HepG2 (cell line): ENCODE results near the gene P3H2. TPM values are rescaled to one million over a fixed set of nuclear protein-coding genes. Genes with fewer than 3 reads are reported as not detected.

ENCODE experiments used
- ATAC-seq: fragments of 200-7000 bp; cut with Tn5 transposase; 3 replicates; pipeline ENCODE4 v1.9.1; 2020; ENCODE audit warnings: mild to moderate bottlenecking, moderate library complexity
- BruUV-seq: library from RNA; stranded (reverse); fragments of 400-500 nt; replicated peaks from 2 replicates; lab custom pipeline; 2021; lab: Mats Ljungman, UMichigan
- CTCF ChIA-PET: fragments of 300-600 bp; formaldehyde crosslinking; extraction: SDS; loops from one replicate; lab custom pipeline; 2021; ENCODE audit warnings: low total read pairs, inconsistent platforms, low intra/inter-chr PET ratio; lab: Yijun Ruan, JAX
- POLR2A ChIA-PET: fragments of 350-600 bp; sonication (Branson Sonifier 250); formaldehyde crosslinking; loops from one replicate; lab custom pipeline; 2020; ENCODE audit warnings: antibody characterized with exemption, inconsistent platforms; lab: Yijun Ruan, JAX
- DNase-seq: peaks from one replicate; pipeline ENCODE4 v3.0.0-alpha.2; 2015; ENCODE audit warnings: low spot score
- FAIRE-seq: peaks from 3 replicates; lab custom pipeline; 2011; peaks lifted over from hg19 to GRCh38; lab: Jason Lieb, UNC
- H2AFZ ChIP-seq: one replicate; pipeline ENCODE4 v1.6.1; 2011; ENCODE audit warnings: low read length, inconsistent platforms
- H3K27ac ChIP-seq: fragments of 300-600 bp; 3 replicates; pipeline ENCODE4 v1.8.0; 2011; ENCODE audit warnings: mixed run types, mild to moderate bottlenecking, mixed read lengths, low read length, inconsistent platforms; ENCODE audit not compliant: insufficient read depth; ENCODE audit errors: extremely low read length
- H3K27me3 ChIP-seq, 2 experiments: fragments of 200-600 bp in 1 of 2; 2 replicates in 1 of 2; 3 replicates in 1 of 2; pipeline versions ENCODE4 v1.6.0 to v1.8.0; 2011; ENCODE audit warnings: low read length in 2 of 2, mild to moderate bottlenecking in 2 of 2, moderate library complexity in 2 of 2, inconsistent platforms in 1 of 2; ENCODE audit not compliant: insufficient read depth in 2 of 2, control insufficient read depth in 1 of 2
- H3K36me3 ChIP-seq, 2 experiments: fragments of 200-600 bp in 1 of 2; replicated peaks in 1 of 2; 2 replicates in 1 of 2; 3 replicates in 1 of 2; pipeline versions ENCODE4 v1.5.1 to v1.8.0; 2011; ENCODE audit warnings: low read length in 2 of 2, inconsistent platforms in 1 of 2; ENCODE audit not compliant: insufficient read depth in 2 of 2, control insufficient read depth in 1 of 2
- H3K4me1 ChIP-seq: 2 replicates; pipeline ENCODE4 v1.5.1; 2012; ENCODE audit warnings: low read length, inconsistent platforms; ENCODE audit not compliant: insufficient read depth
- H3K4me2 ChIP-seq: 2 replicates; pipeline ENCODE4 v1.6.0; 2011; ENCODE audit warnings: low read depth, low read length, inconsistent platforms
- H3K4me3 ChIP-seq, 3 experiments: fragments of 200-600 bp in 1 of 3; sonication (generic), shearing (Covaris generic) in 1 of 3; replicated peaks in 1 of 3; 2 replicates each; pipeline ENCODE4 v1.5.1; 2011 to 2016; ENCODE audit warnings: low read length in 3 of 3, inconsistent platforms in 2 of 3, low read depth in 2 of 3, mild to moderate bottlenecking in 2 of 3, control low read depth in 1 of 3, mixed read lengths in 1 of 3; ENCODE audit not compliant: insufficient read depth in 1 of 3
- H3K79me2 ChIP-seq: one replicate; pipeline ENCODE4 v1.6.1; 2011; ENCODE audit warnings: low read length, inconsistent platforms; ENCODE audit not compliant: insufficient read depth
- H3K9ac ChIP-seq: 2 replicates; pipeline ENCODE4 v1.6.0; 2011; ENCODE audit warnings: mild to moderate bottlenecking, low read depth, low read length, inconsistent platforms; ENCODE audit not compliant: insufficient read depth
- H3K9me3 ChIP-seq: 2 replicates; pipeline ENCODE4 v1.5.1; 2012; ENCODE audit warnings: mild to moderate bottlenecking, low read length
- H4K20me1 ChIP-seq: 2 replicates; pipeline ENCODE4 v1.6.0; 2011; ENCODE audit warnings: inconsistent platforms, mild to moderate bottlenecking, low read length, moderate library complexity; ENCODE audit not compliant: insufficient read depth
- CREB1 ChIP-seq, 2 experiments: fragments of 450-650 bp in 1 of 2; IDR thresholded peaks; 2 replicates each; pipeline ENCODE4 v1.6.1; 2016 to 2017; ENCODE audit warnings: control low read depth in 1 of 2, mild to moderate bottlenecking in 1 of 2, missing compliant biosample characterization in 1 of 2, missing genetic modification characterization in 1 of 2
- MXD4 ChIP-seq: IDR thresholded peaks from 2 replicates; pipeline ENCODE4 v1.6.1; 2016; ENCODE audit warnings: mild to moderate bottlenecking, missing biosample characterization, missing genetic modification reagents
- PAWR ChIP-seq: sonication (generic); formaldehyde crosslinking; IDR thresholded peaks from 2 replicates; pipeline ENCODE4 v1.4.0; 2020; ENCODE audit warnings: missing genetic modification reagents, mild to moderate bottlenecking, borderline replicate concordance
- RXRA ChIP-seq: sonication (generic); formaldehyde crosslinking; IDR thresholded peaks from 2 replicates; pipeline ENCODE4 v1.5.1; 2020; ENCODE audit warnings: missing genetic modification reagents
- SSRP1 ChIP-seq: IDR thresholded peaks from 2 replicates; pipeline ENCODE4 v1.6.1; 2016; ENCODE audit warnings: control low read depth
- TBL1XR1 ChIP-seq: fragments of 150-350 bp; IDR thresholded peaks from 2 replicates; pipeline ENCODE4 v1.6.1; 2014; ENCODE audit warnings: borderline replicate concordance, low read length; ENCODE audit not compliant: partially characterized antibody
- TOE1 ChIP-seq: sonication (generic); formaldehyde crosslinking; IDR thresholded peaks from 2 replicates; pipeline ENCODE4 v1.4.0; 2020; ENCODE audit warnings: mild to moderate bottlenecking, missing genetic modification reagents
- ZBTB25 ChIP-seq: IDR thresholded peaks from 2 replicates; pipeline ENCODE4 v1.6.1; 2018; ENCODE audit warnings: missing genetic modification reagents
- ZC3H13 ChIP-seq: sonication (generic); formaldehyde crosslinking; IDR thresholded peaks from 2 replicates; pipeline ENCODE4 v1.8.1; 2023; ENCODE audit warnings: mild to moderate bottlenecking, missing genetic modification reagents, moderate library complexity
- ZHX1 ChIP-seq: sonication (generic); formaldehyde crosslinking; IDR thresholded peaks from 2 replicates; pipeline ENCODE4 v1.8.1; 2022; ENCODE audit warnings: low read depth, mild to moderate bottlenecking, missing genetic modification reagents
- ZMYM4 ChIP-seq: sonication (generic); formaldehyde crosslinking; IDR thresholded peaks from 2 replicates; pipeline ENCODE4 v1.8.1; 2023; ENCODE audit warnings: mild to moderate bottlenecking, missing genetic modification reagents
- ZNF234 ChIP-seq: sonication (generic); formaldehyde crosslinking; conservative IDR thresholded peaks from 2 replicates; pipeline ENCODE4 v1.5.1; 2020; ENCODE audit warnings: mild to moderate bottlenecking, missing genetic modification reagents
- ZNF343 ChIP-seq: sonication (generic); formaldehyde crosslinking; IDR thresholded peaks from 2 replicates; pipeline ENCODE4 v1.4.0; 2020; ENCODE audit warnings: mild to moderate bottlenecking, missing genetic modification reagents
- ZNF570 ChIP-seq: sonication (generic); formaldehyde crosslinking; IDR thresholded peaks from 2 replicates; pipeline ENCODE4 v1.4.0; 2020; ENCODE audit warnings: mild to moderate bottlenecking, missing genetic modification reagents, borderline replicate concordance
- ZNF589 ChIP-seq: sonication (generic); formaldehyde crosslinking; conservative IDR thresholded peaks from 2 replicates; pipeline ENCODE4 v1.8.0; 2022; ENCODE audit warnings: mild to moderate bottlenecking, moderate library complexity, missing genetic modification reagents
- ZNF75D ChIP-seq: sonication (generic); formaldehyde crosslinking; IDR thresholded peaks from 2 replicates; pipeline ENCODE4 v1.8.1; 2023; ENCODE audit warnings: missing genetic modification reagents, mild to moderate bottlenecking, borderline replicate concordance
- WGBS: methylation state at CpG from one replicate; pipeline ENCODE4 v1.1.6; 2017; ENCODE audit warnings: low lambda C conversion rate; 5-methylcytosine and 5-hydroxymethylcytosine counted together
- in situ Hi-C: cut with HindIII; loops from 2 replicates; pipeline ENCODE4 v1.10.0; 2017; ENCODE audit warnings: low pct_unique_long_range_greater_than_20kb; ENCODE audit not compliant: extremely low pct_ligation_motif_present
- intact Hi-C: fragments of 100-400 bp; cut with micrococcal nuclease; formaldehyde crosslinking; loops from one replicate; pipeline ENCODE4 v1.10.0; 2022; ENCODE audit not compliant: unreplicated experiment
- polyA plus RNA-seq, 8 experiments: library from polyadenylated mRNA; depleted of rRNA in 3 of 8; stranded (reverse) in 7 of 8; unstranded in 1 of 8; fragments of >200 nt; fragmentation: Illumina TruSeq in 4 of 8; extraction: Trizol in 4 of 8; gene quantifications; 2 replicates each; pipeline versions ENCODE4 v1.2.1 to v1.2.3, GENCODE V29; 2011 to 2016; ENCODE audit warnings: low read depth in 4 of 8, missing spikeins in 1 of 8, mixed read lengths in 1 of 8; ENCODE audit not compliant: insufficient read depth in 1 of 8
- total RNA-seq, 5 experiments: library from RNA; depleted of rRNA; stranded (reverse); fragments of >200 nt; fragmentation: Illumina TruSeq; extraction: Trizol; gene quantifications; 2 replicates each; pipeline ENCODE4 v1.2.3, GENCODE V29; 2016; ENCODE audit warnings: low read depth in 1 of 5

P3H2 gene
- total and polyA plus RNA-seq, 2 of the 13 experiments (the other 11 are each of a cell fraction or from before 2014, with no cell fraction given): not detected

GRCh38 chr3:190004656-190005055 lies 116.0 kb downstream of the P3H2 start:
- H3K27me3 ChIP-seq: no peaks in the 10 kb centered on the region
- no peaks in the 10 kb centered on the region for H3K9me3 ChIP-seq
- POLR2A ChIA-PET: no interaction called here
- BruUV-seq: no TSS peak
- no peak overlapping the region for H2AFZ ChIP-seq
- in situ Hi-C loops (no loop called here), intact Hi-C loops (no loop called here)
- H4K20me1 ChIP-seq: no peaks in the 10 kb centered on the region
- no peak overlapping the region for H3K4me3 ChIP-seq
- no peak overlapping the region for H3K9ac ChIP-seq
- no peak overlapping the region for H3K27ac ChIP-seq
- peaks cover 12% of the 10 kb centered on the region for H3K4me1 ChIP-seq
- FAIRE-seq: no peak
- H3K4me2 ChIP-seq: no peak overlapping the region
- H3K79me2 ChIP-seq: no peaks in the 10 kb centered on the region
- H3K36me3 ChIP-seq: no peaks in the 10 kb centered on the region
- DNase-seq: no peak
- WGBS: 39% methylated on average over 5 of the region's 5 CpGs
- TF ChIP-seq ZMYM4 (CRISPR knock-in tag): no peak
- no peak for TF ChIP-seq ZNF343
- TF ChIP-seq TOE1: no peak
- no peak for TF ChIP-seq ZNF589 (CRISPR knock-in tag)
- TF ChIP-seq RXRA: no peak
- no peak for TF ChIP-seq ZBTB25
- TF ChIP-seq ZC3H13: no peak
- no peak for TF ChIP-seq SSRP1 (CRISPR knock-in tag)
- TF ChIP-seq ZNF234 (CRISPR knock-in tag): no peak
- CTCF ChIA-PET: no interaction called here
- no peak for ATAC-seq

GRCh38 chr3:190003681-190004123 lies 117.0 kb downstream of the P3H2 start:
- in situ Hi-C loops (no loop called here), intact Hi-C loops (no loop called here)
- POLR2A ChIA-PET: no interaction called here
- H4K20me1 ChIP-seq: no peaks in the 10 kb centered on the region
- no peak overlapping the region for H3K4me2 ChIP-seq
- ATAC-seq (no peak), FAIRE-seq (no peak), DNase-seq (no peak)
- H3K9ac ChIP-seq: no peak overlapping the region
- H3K4me1 ChIP-seq: peaks cover 17% of the 10 kb centered on the region
- no peaks in the 10 kb centered on the region for H3K36me3 ChIP-seq
- H3K27me3 ChIP-seq: no peaks in the 10 kb centered on the region
- TF ChIP-seq PAWR (CRISPR knock-in tag): no peak
- no peak for TF ChIP-seq ZHX1 (CRISPR knock-in tag)
- no peak for TF ChIP-seq MXD4
- TF ChIP-seq CREB1 (IDR thresholded peaks at IDR 0.05): no peak
- no peak for TF ChIP-seq CREB1 (CRISPR knock-in tag; IDR thresholded peaks at IDR 0.05)
- no peak for TF ChIP-seq ZNF75D
- no peak for TF ChIP-seq TBL1XR1
- no peak for TF ChIP-seq ZNF570 (CRISPR knock-in tag)
- WGBS: 29% methylated on average over 3 of the region's 3 CpGs
- BruUV-seq: no TSS peak
- H3K27ac ChIP-seq: no peak overlapping the region
- CTCF ChIA-PET: no interaction called here
- H3K4me3 ChIP-seq: no peak overlapping the region
- no peaks in the 10 kb centered on the region for H3K9me3 ChIP-seq
- no peaks in the 10 kb centered on the region for H3K79me2 ChIP-seq
- H2AFZ ChIP-seq: no peak overlapping the region
